H9 (cell line): ENCODE results near the gene TTBK1. TPM values are rescaled to one million over a fixed set of nuclear protein-coding genes. Genes with fewer than 3 reads are reported as not detected.

Source experiments
- DNase-seq: peaks from one replicate; pipeline ENCODE4 v3.0.0-alpha.2; 2017
- H2AFZ ChIP-seq: one replicate; pipeline ENCODE4 v1.6.1; 2013; ENCODE audit warnings: mild to moderate bottlenecking, low read length, control low read depth, moderate library complexity
- H2AK5ac ChIP-seq: 2 replicates; pipeline ENCODE4 v1.6.1; 2013; ENCODE audit warnings: low read length, control low read depth, mixed read lengths; ENCODE audit not compliant: insufficient read length
- H2BK120ac ChIP-seq: one replicate; pipeline ENCODE4 v1.6.1; 2013; ENCODE audit warnings: low read depth, mild to moderate bottlenecking, low read length, control low read depth, inconsistent platforms; ENCODE audit not compliant: poor library complexity, severe bottlenecking
- H2BK12ac ChIP-seq: 2 replicates; pipeline ENCODE4 v1.6.1; 2013; ENCODE audit warnings: low read length, control low read depth, mixed read lengths, low read depth; ENCODE audit not compliant: insufficient read length
- H2BK15ac ChIP-seq: 2 replicates; pipeline ENCODE4 v1.6.1; 2013; ENCODE audit warnings: low read depth, low read length, control low read depth
- H2BK20ac ChIP-seq: one replicate; pipeline ENCODE4 v1.6.1; 2013; ENCODE audit warnings: low read depth, mild to moderate bottlenecking, low read length, control low read depth, inconsistent platforms; ENCODE audit not compliant: poor library complexity, severe bottlenecking
- H2BK5ac ChIP-seq: 2 replicates; pipeline ENCODE4 v1.6.1; 2013; ENCODE audit warnings: low read length, control low read depth, mixed read lengths; ENCODE audit not compliant: insufficient read length
- H3K14ac ChIP-seq: 2 replicates; pipeline ENCODE4 v1.6.1; 2013; ENCODE audit warnings: low read length, control low read depth; ENCODE audit not compliant: insufficient read depth
- H3K18ac ChIP-seq: 2 replicates; pipeline ENCODE4 v1.6.1; 2013; ENCODE audit warnings: low read depth, mild to moderate bottlenecking, mixed read lengths, low read length, control low read depth; ENCODE audit not compliant: insufficient read length
- H3K23ac ChIP-seq: 2 replicates; pipeline ENCODE4 v1.6.1; 2013; ENCODE audit warnings: low read length, control low read depth, mixed read lengths, low read depth; ENCODE audit not compliant: insufficient read length
- H3K23me2 ChIP-seq: 2 replicates; pipeline ENCODE4 v1.6.1; 2013; ENCODE audit warnings: low read depth, mild to moderate bottlenecking, mixed read lengths, low read length, control low read depth; ENCODE audit not compliant: insufficient read length, poor library complexity, severe bottlenecking
- H3K27ac ChIP-seq: 2 replicates; pipeline ENCODE4 v1.5.1; 2013; ENCODE audit warnings: low read length, control low read depth, mixed read lengths, low read depth; ENCODE audit not compliant: insufficient read length
- H3K27me3 ChIP-seq: 2 replicates; pipeline ENCODE4 v1.6.1; 2013; ENCODE audit warnings: low read length, control low read depth, inconsistent platforms; ENCODE audit not compliant: insufficient read depth
- H3K4ac ChIP-seq: 2 replicates; pipeline ENCODE4 v1.6.1; 2013; ENCODE audit warnings: low read depth, mild to moderate bottlenecking, control low read depth, inconsistent platforms, low read length, moderate library complexity
- H3K4me1 ChIP-seq: 2 replicates; pipeline ENCODE4 v1.6.1; 2013; ENCODE audit warnings: low read length, control low read depth, inconsistent platforms; ENCODE audit not compliant: insufficient read depth
- H3K4me2 ChIP-seq: 2 replicates; pipeline ENCODE4 v1.6.1; 2013; ENCODE audit warnings: low read length, control low read depth, mixed read lengths; ENCODE audit not compliant: insufficient read length, insufficient read depth
- H3K56ac ChIP-seq: 2 replicates; pipeline ENCODE4 v1.6.1; 2013; ENCODE audit warnings: low read depth, mild to moderate bottlenecking, mixed read lengths, low read length, control low read depth; ENCODE audit not compliant: insufficient read length
- H3K79me1 ChIP-seq: 2 replicates; pipeline ENCODE4 v1.6.1; 2013; ENCODE audit warnings: low read depth, mild to moderate bottlenecking, moderate library complexity, low read length, control low read depth, inconsistent platforms; ENCODE audit not compliant: insufficient read depth, poor library complexity, severe bottlenecking
- H3K79me2 ChIP-seq: 2 replicates; pipeline ENCODE4 v1.6.1; 2013; ENCODE audit warnings: low read length, control low read depth, inconsistent platforms; ENCODE audit not compliant: insufficient read depth
- H3K9ac ChIP-seq: 2 replicates; pipeline ENCODE4 v1.6.1; 2013; ENCODE audit warnings: low read length, control low read depth, mixed read lengths; ENCODE audit not compliant: insufficient read length; ENCODE audit errors: extremely low read depth
- H3K9me3 ChIP-seq: one replicate; pipeline ENCODE4 v1.6.1; 2013; ENCODE audit warnings: low read depth, low read length, inconsistent platforms; ENCODE audit not compliant: control insufficient read depth
- H3T11ph ChIP-seq: one replicate; pipeline ENCODE4 v1.6.1; 2013; ENCODE audit warnings: mild to moderate bottlenecking, low read length, control low read depth, inconsistent platforms
- H4K20me1 ChIP-seq: one replicate; pipeline ENCODE4 v1.6.1; 2013; ENCODE audit not compliant: control insufficient read depth, insufficient read length, insufficient read depth
- H4K5ac ChIP-seq: 2 replicates; pipeline ENCODE4 v1.6.1; 2013; ENCODE audit warnings: low read depth, mild to moderate bottlenecking, mixed read lengths, low read length, control low read depth; ENCODE audit not compliant: insufficient read length
- H4K8ac ChIP-seq: replicated peaks from 2 replicates; pipeline ENCODE4 v1.6.1; 2013; ENCODE audit warnings: low read length, control low read depth, mixed read lengths, low read depth; ENCODE audit not compliant: insufficient read length
- H4K91ac ChIP-seq: 2 replicates; pipeline ENCODE4 v1.6.1; 2013; ENCODE audit warnings: low read depth, mild to moderate bottlenecking, moderate library complexity, mixed read lengths, low read length, control low read depth; ENCODE audit not compliant: insufficient read length
- H3K27ac Mint-ChIP-seq, 3 experiments: 2 replicates in 2 of 3; 3 replicates in 1 of 3; pipeline ENCODE4 v1.8.0; 2020 to 2021; ENCODE audit warnings: mixed read lengths in 3 of 3, mild to moderate bottlenecking in 1 of 3, moderate library complexity in 1 of 3
- H3K27me3 Mint-ChIP-seq: 2 replicates; pipeline ENCODE4 v1.8.0; 2021; ENCODE audit warnings: low read depth, mild to moderate bottlenecking, moderate library complexity, mixed read lengths
- H3K36me3 Mint-ChIP-seq, 3 experiments: 2 replicates in 2 of 3; 3 replicates in 1 of 3; pipeline ENCODE4 v1.8.0; 2020 to 2021; ENCODE audit warnings: low read depth in 3 of 3, mixed read lengths in 3 of 3; ENCODE audit not compliant: insufficient read depth in 1 of 3
- H3K4me1 Mint-ChIP-seq, 2 experiments: 2 replicates each; pipeline ENCODE4 v1.8.0; 2020; ENCODE audit warnings: mixed read lengths in 2 of 2
- H3K4me3 Mint-ChIP-seq, 2 experiments: 2 replicates in 1 of 2; 3 replicates in 1 of 2; pipeline ENCODE4 v1.8.0; 2020 to 2021; ENCODE audit warnings: mild to moderate bottlenecking in 2 of 2, mixed read lengths in 2 of 2, moderate library complexity in 1 of 2
- H3K9me3 Mint-ChIP-seq, 2 experiments: 2 replicates in 1 of 2; 3 replicates in 1 of 2; pipeline ENCODE4 v1.8.0; 2020; ENCODE audit warnings: mild to moderate bottlenecking in 2 of 2, mixed read lengths in 2 of 2, moderate library complexity in 1 of 2
- CTCF ChIP-seq: fragments of 200-600 bp; sonication (generic); conservative IDR thresholded peaks from 3 replicates; pipeline ENCODE4 v1.8.0; 2021; ENCODE audit warnings: antibody characterized with exemption, mild to moderate bottlenecking
- WGBS: extraction: QIAGEN DNeasy Blood & Tissue Kit; methylation state at CpG from one replicate; pipeline ENCODE4 v1.1.7; 2013; ENCODE audit warnings: missing lambda C conversion rate, low lambda C conversion rate, mixed read lengths; ENCODE audit not compliant: insufficient read length; ENCODE audit errors: extremely low coverage; 5-methylcytosine and 5-hydroxymethylcytosine counted together
- total RNA-seq: library from RNA; stranded (reverse); gene quantifications from 2 replicates; pipeline ENCODE4 v1.2.1, GENCODE V29; 2021

Gene TTBK1
- total RNA-seq, 1 experiment from 2014 or later, result 1.6 TPM

- Histone ChIP-seq H3K18ac (no peak overlapping the region), H3K4me2 (no peak overlapping the region), H4K20me1 (no peaks in the 10 kb centered on the region), H3K4ac (no peak overlapping the region), H4K91ac (no peak overlapping the region), H2BK20ac (no peak overlapping the region), H3K79me2 (no peaks in the 10 kb centered on the region), H3K14ac (no peak overlapping the region), H2AK5ac (no peak overlapping the region), H2BK15ac (no peak overlapping the region), H4K5ac (no peak overlapping the region), H3K9ac (no peak overlapping the region), H3K23me2 (no peaks in the 10 kb centered on the region), H3K9me3 (no peaks in the 10 kb centered on the region), H3K4me1 (no peaks in the 10 kb centered on the region), H3K27me3 (no peaks in the 10 kb centered on the region), H4K8ac (no peak overlapping the region), H3K27ac (no peak overlapping the region), H2BK120ac (no peak overlapping the region), H3T11ph (no peak overlapping the region), H2BK5ac (no peak overlapping the region), H3K79me1 (no peaks in the 10 kb centered on the region), H2BK12ac (no peak overlapping the region), H3K56ac (no peak overlapping the region), H2AFZ (no peak overlapping the region), H3K23ac (no peak overlapping the region)
- Mint-ChIP-seq H3K36me3 (peaks cover 0 to under 1% (median 0%) of the 10 kb centered on the region in 3 experiments; a peak in 1 of 7 replicates), H3K27ac (no peak overlapping the region), H3K4me3 (no peak overlapping the region), H3K27me3 (peaks cover 5% of the 10 kb centered on the region), H3K4me1 (peaks cover 7 to 10% of the 10 kb centered on the region in 2 experiments), H3K9me3 (no peaks in the 10 kb centered on the region; a peak in 1 of 5 replicates)
- no peak for DNase-seq
- no CpG with 5 or more reads among the region's 9 CpGs for WGBS
- TF ChIP-seq CTCF, result no peak
Measured at GRCh38 chr6:43256670-43257366, 13.5 kb downstream of the TTBK1 start.
